ENCODE data around the gene AP3S2.
"Not testable (repeated sequence)": the region's sequence is repeated elsewhere in the genome, so short reads cannot be mapped to it uniquely, and the experiment has no call there.

The AP3S2 gene

DNA sequence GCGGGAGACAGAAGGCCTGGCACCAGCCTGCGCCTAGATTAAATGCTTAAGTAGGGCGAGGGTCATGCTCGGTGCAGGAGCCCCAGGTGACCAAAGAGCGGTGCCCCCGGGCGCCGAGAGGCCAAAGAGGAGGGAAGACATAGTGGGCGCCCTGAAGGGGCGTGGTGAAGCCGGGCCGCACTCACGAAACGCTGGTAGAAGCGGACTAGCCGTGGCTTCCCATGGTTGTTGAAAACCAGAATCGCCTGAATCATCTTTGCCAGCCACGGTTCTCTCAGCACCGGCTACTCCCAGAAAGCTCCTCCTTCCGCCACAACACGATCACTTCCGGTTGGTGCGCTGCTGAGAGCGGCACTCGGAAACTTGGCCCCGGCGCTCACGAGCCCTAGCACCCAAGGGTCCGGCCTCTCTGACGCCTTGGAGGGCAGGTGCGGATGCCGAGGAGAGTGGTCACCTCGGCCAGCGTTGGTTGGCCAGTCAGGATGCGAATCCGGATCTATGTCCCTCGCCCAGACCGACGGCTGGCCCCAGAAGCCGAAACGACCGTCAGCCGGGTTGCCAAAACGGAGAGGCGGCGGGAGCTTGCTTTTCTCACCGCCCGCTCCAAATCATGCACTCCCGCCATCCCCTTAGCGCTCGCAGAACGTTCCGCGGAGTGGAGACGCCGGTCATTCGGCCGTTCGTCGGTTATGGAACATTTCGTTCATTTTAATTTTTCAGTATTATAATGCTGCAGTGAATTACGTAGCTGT is at the start of gene AP3S2:
AP3S2 (minus strand) TSS at position 299 of the 752 bp plus-strand sequence; CDS start at position 254, 45 bp downstream.
- peak; percentile 81 for DNase-seq (ENCODE audit: low read depth in 2 of 2)

DNA sequence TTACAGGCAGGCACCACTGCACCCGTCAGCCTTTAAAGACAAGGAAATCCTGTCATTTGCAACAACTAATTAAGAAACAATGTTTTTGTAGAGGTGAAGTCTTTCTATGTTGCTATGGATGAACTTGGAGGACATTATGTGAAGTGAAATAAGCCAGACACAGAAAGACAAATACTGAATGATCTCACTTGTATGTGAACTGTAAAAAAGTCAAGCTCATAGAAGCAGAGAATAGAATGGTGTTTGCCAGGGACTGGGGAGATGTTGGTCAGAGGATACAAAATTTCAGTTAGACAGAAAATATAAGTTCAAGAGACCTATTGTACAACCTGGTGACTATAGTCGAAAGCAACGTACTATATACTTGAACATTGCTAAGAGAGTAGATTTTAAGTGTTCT is 46.1 kb upstream of the AP3S2 start:
- DNase-seq (ENCODE audit: low read depth in 2 of 2), result no peak

DNA sequence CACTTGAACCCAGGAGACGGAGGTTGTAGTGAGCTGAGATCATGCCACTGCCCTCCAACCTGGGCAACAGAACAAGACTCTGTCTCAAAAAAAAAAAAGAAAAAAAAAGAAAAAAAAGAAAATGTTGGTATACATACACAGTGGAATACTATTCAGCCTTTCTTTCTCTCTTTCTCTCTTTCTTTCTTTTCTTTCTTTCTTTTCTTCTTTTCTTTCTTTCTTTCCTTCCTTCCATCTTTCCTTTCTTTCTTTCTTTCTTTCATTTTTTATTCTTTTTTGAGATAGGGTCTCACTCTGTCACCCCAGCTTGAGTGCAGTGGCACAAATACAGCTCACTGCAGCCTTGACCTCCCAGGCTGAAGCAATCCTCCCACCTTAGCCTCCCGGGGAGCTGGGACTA is 45.6 kb upstream of the AP3S2 start:
- DNase-seq (ENCODE audit: low read depth in 2 of 2), result not testable (repeated sequence)

DNA sequence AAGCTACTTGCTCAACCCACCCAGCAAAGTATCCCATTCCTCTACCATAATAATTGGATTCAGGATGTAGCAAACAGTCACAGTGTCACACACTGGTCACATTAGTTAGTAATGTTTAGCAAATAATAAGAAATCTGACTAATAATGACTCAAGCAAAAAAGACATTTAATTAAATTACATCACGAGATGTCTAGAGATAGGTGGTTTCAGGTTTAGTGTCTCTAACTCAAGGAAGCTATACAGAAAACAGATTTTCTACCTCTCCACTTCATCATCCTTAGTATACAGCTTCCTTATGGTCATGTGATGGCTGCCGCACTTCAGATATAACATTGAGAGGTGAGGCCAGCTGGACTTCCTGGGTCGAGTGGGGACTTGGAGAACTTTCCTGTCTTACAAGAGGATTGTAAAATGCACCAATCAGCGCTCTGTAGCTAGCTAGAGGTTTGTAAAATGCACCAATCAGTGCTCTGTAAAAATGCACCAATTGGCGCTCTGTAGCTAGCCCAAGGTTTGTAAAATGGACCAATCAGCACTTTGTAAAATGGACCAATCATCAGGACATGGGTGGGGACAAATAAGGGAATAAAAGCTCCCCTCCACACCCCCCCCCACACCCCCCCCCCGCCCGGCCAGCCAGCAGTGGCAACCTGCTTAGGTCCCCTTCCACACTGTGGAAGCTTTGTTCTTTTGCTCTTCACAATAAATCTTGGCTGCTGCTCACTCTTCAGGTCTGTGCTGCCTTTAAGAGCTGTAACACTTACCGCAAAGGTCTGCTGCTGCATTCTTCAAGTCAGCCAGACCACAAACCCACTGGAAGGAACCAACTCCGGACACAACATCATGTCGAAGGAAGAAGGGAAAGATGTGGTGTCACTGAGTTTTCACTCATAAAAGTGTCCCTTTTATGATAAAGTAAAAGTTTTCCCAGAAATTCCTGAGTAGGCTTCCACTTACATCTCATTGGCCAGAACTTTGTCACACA is 43.9 kb upstream of the AP3S2 start:
- DNase-seq (ENCODE audit: low read depth in 2 of 2), result no peak

DNA sequence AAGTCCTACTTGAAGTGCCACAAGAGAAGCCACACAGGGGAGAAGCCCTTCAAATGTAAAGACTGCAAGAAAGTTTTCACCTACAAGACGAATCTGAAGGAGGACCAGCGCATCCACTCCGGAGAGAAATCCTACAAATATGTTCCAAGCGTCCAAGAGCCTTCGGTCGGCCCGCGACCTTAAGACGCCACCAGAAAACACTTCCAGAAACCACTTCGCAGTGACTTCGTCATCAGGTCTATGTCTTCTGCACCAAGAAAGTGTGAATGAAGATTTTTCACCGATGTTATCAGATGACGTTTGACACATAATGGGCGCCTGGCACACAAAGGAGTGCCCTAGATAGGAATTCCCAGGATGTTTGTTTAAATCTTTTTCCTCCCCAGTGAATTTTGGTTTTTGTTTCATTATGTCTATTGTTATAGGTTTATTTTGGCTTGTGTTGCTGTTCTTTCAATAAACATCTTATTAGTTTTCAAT is 43.0 kb upstream of the AP3S2 start:
- DNase-seq (ENCODE audit: low read depth in 2 of 2), result no peak

DNA sequence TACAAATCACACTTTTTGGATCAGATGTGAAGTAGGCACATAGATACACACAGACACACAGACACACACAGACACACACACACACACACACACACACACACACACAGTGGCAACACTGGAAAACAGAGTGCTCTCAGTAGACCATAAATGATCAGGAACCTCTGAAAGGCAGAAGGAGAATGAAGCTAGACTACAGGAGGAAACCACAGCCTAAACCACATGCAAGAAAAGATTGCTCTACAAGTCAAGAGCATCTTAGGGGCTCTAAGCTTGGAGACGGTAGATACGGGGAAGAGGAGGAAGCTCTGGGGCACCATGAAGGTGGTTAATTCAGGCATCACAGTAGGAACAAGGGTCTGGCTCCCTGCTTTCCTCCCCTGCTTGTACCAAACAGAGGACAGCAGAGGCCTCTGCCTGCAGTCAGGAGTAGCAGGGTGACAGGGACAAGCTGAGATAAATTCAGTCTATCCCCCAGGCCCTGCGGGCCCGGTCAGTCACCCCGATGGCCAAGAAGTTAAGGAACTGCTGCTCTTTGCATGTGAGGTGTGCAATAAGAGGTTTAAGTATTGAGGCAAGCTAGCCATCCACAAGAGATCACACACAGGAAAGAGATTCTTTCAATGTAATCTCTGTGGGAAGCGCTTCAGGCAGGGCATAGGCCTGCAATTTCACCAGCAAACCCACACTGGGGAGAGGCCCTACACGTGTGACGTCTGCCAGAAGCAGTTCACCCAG is 42.4 kb upstream of the AP3S2 start:
- peak; percentile 9 to 12 for DNase-seq (ENCODE audit: low read depth in 2 of 2)

DNA sequence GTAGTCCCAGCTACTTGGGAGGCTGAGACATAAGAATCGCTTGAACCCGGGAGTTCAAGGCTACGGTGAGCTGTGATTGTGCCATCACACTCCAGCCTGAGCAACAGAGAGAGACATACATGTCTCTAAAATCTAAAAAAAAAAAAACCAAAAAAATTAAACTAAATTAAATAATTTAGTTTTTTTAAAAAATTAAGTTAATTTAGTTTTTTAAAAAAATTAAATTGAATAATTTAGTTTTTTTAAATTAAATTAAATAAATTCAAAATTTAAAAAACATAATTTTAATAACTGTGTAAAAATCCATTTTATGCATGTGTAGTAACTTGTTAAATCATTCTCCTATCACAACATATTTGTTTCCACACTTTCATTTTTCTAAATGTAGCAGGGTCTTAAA is 39.1 kb upstream of the AP3S2 start:
- no peak for DNase-seq (ENCODE audit: low read depth in 2 of 2)

DNA sequence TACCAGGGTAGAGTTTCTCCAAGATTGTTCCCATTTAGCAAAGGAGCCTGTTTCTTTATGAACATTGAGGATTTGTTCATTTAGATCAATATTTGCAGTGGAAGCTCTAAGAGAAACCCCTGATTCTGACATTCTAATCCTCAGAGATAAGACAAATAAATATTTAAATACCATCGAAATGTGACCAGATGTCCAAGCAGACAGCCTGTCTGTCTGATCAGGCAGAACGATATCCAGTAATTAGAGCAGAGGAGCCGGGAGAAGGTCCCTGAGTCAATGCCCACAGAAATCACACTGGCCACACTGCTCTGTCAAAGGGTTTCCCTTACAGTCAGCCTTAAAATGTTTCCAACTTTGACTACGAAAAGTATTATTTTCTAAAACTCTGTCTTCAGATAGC is 34.6 kb upstream of the AP3S2 start:
- DNase-seq (ENCODE audit: low read depth in 2 of 2), result no peak

DNA sequence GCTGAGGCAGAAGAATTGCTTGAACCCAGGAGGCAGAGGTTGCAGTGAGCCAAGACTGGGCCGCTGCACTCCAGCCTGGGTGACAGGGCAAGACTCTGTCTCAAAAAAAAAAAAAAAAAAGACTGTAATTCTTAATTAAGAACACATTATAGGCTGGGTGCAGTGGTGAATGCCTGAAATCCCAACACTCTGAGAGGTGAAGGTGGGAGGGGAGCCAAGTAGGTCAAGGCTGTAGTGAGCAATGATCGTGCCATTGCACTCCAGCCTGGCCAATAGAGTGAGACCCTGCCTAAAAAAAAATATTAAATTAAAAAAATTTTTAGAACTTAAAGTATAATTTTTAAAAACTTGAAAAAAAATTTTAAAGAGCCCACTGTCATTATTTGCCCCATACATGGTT is 32.4 kb upstream of the AP3S2 start:
- no peak for DNase-seq (ENCODE audit: low read depth in 2 of 2)

DNA sequence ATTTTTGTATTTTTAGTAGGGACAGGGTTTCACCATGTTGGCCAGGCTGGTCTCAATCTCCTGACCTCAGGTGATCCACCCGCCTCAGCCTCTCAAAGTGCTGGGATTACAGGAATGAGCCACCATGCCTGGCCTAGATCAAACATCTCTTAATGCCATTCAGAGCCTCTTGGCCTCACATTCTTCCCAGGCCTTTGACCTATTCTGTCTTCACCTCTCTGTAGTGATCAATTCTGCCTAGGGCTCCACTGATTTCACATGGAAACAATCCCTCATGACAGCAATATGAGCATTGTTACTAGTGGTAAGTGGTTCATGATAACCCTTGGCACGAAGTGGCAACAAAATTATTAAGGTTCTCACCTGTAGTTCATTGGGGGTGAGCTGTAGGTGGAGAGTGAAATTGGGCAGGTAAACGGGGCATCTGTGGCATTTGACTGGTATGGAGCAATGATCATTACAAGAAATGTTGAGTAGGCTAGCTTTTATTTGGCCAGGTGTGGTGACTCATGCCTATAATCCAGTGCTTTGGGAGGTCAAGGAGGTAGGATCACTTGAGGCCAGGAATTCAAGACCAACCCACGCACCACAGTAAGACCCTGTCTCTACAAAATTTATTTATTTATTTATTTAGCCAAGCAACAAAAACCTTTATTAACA is 23.8 kb upstream of the AP3S2 start:
- DNase-seq (ENCODE audit: low read depth in 2 of 2), result no peak

DNA sequence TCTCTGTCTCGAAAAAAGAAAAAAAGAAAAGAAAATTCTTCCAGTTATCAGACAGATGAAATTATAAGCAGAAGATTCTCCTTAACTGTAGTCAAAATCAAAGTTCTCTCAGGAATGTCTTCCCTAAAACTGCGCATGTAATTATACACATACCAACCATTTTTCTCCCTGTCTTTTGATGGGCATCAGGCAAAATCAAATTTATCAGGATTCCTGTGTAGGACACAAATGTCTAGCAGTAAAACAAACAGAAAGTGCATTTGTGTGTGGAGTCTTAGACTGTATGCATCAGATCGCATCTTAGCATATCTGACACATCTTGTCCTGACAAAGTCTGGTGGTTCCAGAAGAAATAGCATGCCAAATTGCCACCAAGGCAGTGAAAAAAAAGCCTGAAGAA is 22.9 kb upstream of the AP3S2 start:
- DNase-seq (ENCODE audit: low read depth in 2 of 2), result no peak

DNA sequence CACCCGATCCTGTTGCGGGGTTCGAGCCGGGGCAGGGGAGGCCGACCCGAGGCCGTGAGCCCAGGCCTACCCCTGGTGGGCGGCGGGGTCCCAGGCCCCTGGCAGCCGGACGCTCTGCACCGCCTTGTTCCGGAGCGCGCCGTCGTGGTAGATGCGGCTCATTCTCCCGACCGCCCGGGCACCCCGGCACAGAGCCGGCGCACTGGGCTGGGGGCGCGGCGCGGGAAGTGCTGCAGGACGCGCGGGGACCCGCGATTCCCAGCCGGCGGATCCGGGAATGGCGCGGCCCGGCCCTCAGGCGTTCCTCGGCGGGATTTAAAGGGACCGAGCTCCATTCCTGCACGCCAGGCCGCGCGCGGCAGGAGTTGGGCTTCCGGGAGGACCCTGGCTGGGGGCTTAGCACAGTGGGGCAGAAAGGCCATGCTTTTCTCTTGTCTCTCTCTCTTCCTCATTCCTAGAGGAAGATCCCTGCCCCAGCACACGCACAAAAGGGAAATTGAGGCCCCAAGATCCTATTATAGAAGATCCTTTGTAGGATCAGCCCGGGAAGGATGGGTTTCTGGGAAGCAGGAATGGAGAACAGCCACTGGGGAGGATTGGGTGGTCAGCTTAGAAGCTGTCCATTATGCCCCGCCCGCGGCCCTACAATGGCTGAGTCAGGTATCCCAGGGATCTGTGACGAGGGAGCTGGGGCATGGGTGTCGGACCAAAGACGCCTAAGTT is 19.0 kb upstream of the AP3S2 start, which contains the start of gene ARPIN:
ARPIN (minus strand) TSS at position 279 of the 723 bp plus-strand sequence; CDS start at position 162, 117 bp downstream.
- no peak for DNase-seq (ENCODE audit: low read depth in 2 of 2)

DNA sequence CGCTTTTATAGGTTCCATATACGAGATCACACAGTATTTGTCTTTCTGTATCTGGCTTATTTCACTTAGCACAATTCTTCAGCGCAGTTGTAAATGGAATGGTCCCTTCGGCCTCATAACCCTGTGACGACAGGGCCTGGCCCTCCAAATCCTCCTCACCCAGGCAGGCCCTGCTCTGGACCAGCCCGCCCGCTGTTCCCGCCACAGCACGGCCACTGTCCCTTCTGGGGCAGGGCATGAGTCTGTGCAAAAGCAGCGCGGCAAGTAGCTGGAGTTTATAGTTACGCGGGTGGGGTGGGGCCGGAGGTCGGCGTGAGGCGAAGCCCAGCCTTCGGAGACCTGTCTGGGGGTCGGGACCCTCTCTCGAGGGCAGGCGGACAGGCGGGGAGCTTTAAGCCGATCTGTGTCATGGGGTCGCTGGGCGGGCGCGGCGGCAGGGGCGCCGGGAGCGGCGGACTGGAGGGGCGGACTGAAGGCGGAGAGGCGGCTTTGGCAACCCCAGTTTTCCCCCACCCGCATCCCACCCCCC is 18.4 kb upstream of the AP3S2 start:
- no peak for DNase-seq (ENCODE audit: low read depth in 2 of 2)

DNA sequence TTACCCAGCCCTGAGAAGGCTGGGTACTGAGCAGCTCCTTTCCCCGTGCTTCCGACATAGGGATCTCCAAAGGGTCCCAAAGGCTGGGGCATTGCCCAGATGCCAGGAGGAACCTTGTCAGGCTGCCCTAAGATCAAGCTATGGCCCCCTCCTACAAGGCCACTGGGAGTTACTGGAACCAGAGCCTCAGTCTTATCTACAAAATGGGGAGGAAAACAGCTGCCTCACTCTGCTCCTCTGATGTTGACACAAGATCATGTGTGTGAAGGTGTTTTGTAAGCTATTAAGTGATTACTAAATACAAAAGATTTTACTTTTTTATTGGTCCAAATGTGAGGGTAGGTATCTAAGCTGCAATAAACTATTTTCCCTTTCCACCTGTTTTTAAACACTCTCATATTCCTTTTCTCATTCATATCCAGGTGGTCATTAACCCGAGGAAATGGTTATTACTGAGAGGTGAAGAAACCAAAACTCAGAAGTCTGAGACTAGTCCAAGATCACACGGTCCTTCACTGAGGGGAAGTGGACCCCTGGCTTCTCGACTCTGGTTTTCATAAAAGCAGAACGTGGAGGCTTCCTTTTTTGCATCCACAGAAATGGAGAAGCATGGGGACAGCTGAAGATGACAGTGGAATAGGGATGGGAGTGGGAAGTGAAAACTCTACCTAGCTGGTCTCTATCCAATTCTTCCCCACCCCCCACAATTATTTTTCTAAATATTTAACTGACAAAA is 17.3 kb upstream of the AP3S2 start:
- DNase-seq (ENCODE audit: low read depth in 2 of 2), result no peak

DNA sequence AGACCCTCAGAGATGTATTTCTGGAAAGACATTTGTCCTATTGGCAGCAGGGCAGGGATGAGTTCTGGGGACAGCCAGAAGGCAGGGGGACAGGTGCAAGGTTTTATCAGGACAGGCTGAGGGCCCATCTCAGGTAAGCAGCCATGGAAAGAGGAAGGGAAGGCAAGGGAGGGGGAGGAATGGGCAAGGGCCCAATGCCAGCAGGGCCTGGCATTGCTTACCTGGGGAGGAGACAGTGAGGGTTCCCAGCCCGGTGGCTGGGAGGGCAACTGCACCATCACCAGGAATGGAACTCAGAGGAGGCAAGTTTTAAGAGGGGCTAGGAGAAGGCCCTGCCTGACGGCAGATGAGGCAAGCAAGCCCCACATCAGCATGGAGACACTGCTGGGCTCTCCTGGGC is 15.8 kb upstream of the AP3S2 start:
- no peak for DNase-seq (ENCODE audit: low read depth in 2 of 2)

DNA sequence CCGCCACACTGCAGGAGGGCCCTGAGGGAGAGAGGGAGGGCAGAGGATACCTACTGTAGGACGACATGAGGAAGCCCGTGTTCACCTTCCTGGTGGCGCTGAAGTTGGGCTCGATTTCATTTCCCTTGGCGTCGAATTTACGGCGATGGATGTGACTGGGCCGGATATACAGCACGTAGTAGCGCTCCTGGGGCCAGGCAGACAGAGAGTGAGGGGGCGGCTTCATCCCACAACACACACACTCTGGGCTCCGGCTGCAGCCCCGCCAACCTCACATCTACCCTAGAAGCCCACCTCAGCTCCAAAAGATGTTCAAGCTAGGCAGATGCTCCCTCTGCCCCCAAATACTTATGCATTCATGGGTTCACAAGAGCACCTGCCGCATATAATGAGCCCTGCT is 14.4 kb upstream of the AP3S2 start:
- DNase-seq (ENCODE audit: low read depth in 2 of 2), result no peak

DNA sequence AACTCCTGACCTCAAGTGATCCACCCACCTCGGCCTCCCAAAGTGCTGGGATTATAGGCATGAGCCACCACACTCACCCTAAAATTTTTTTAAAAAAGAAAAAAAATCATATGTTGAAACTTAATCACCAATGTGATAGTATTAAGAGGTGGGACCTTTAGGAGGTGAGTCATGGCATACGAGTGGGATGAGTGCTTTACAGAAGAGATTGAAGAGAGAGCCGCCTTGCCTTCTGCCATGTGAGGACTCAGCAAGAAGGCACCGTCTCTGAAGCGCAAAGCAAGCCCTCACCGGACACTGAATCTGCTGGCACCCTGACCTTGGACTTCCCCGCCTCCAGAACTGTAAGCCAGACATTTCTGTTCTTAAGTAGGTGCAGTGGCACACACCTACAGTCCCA is 13.5 kb upstream of the AP3S2 start:
- DNase-seq (ENCODE audit: low read depth in 2 of 2), result no peak

DNA sequence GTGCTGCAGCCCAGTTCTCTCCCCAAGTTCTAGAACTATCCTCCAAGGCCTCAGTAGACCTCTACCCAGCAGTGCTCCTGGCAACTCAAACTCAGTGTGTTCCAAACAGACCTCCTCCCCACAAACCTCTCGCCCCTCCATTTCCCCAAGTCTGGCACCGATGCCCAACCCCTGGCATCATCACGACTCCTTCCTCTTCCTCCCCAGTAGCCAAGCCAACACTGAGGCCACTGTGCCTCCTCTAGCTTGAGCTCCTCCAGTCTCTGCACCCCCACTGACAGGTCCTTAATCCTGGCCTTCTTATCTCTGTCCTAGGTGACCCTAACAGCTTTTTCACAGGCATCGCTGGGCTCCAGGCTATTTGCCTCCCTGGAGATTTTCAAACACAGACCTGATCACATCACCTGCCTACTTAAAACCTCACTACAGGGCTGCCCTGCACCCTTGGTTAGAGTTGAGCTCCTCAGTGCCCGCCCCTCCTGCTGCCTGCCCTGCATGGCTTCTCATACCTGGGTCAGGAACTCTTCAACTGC is 12.1 kb upstream of the AP3S2 start:
- no peak for DNase-seq (ENCODE audit: low read depth in 2 of 2)

DNA sequence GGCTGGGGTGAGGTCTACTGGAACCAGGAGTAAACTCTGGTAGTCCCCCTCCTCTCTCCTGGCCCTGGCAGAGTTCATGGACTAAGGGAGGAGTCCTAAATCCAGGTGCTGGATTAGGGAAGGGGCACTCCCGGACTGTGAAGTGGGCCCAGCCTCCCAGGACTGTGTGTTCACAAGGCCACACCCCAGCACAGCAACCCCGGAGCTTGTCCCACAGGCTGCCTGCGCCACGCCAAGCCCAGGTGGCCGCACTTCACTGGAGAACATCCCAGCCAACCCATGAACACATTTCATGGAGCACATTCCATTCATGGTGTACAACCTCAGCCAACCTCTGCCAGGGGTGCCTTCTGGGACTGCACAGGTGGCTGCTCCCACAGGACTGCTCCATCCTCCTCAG is 10.7 kb upstream of the AP3S2 start:
- DNase-seq (ENCODE audit: low read depth in 2 of 2), result no peak

DNA sequence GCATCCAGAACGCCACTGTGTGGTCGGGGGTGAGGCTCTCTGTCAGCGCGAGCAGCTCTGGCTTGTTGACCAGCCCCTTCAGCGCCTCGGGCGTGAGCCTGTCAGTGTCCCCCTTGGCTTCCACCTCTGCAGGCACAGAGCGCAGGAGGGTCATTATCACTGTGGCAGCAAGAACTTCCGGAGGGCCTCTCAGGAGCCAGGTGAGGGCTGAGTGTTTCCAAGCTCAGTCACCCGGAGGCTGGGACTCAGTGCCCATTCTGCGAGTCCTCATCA is 10.0 kb upstream of the AP3S2 start:
- DNase-seq (ENCODE audit: low read depth in 2 of 2), result no peak
